DMS153 treated with DMSO at 0.1 percent for 48 hours (cell line): ENCODE measurements around the gene EPN1.

Source experiments
- DNase-seq: peaks from one replicate; lab custom pipeline; 2025; ENCODE audit not compliant: unreplicated experiment; lab: John Stamatoyannopoulos, UW

Gene EPN1

DNA sequence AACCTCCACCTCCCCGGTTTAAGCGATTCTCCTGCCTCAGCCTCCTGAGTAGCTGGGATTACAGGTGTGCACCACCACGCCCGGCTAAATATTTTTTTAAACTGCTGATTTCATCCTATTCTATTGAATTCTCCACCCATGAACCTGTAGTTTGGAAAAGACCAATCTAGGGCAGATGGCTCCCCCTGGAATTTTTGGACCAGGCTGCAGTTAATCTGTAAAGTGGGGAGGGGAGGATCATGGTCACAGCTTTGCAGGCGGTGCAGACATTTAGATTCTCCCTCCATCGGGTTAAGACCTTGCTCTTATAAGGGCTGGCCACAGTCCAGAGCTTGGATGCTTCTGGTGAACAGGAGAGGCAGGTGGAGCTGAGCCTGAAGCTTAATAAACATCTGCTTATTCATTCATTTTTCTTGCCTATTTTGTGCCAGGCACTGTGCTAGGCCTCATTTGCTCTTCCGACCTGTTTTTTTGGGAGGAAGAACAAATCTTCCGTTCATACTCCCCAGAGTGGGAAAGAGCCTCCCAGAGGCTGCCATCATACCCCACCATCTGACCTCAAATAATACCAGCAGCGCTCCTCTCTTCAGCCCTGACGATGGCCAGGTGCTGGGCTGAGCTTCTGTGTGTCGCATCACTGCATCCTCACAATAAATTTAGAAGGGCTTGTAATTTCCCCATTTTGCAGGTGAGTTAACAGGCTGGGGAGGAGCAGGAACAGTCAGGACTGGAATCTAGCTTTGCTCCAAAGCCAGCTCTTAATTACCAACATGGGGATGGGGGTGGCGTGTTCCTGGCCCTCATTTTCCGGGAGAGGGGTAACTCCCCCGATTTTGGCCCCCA, 27.9 kb upstream of the EPN1 start:
- no peak for DNase-seq

DNA sequence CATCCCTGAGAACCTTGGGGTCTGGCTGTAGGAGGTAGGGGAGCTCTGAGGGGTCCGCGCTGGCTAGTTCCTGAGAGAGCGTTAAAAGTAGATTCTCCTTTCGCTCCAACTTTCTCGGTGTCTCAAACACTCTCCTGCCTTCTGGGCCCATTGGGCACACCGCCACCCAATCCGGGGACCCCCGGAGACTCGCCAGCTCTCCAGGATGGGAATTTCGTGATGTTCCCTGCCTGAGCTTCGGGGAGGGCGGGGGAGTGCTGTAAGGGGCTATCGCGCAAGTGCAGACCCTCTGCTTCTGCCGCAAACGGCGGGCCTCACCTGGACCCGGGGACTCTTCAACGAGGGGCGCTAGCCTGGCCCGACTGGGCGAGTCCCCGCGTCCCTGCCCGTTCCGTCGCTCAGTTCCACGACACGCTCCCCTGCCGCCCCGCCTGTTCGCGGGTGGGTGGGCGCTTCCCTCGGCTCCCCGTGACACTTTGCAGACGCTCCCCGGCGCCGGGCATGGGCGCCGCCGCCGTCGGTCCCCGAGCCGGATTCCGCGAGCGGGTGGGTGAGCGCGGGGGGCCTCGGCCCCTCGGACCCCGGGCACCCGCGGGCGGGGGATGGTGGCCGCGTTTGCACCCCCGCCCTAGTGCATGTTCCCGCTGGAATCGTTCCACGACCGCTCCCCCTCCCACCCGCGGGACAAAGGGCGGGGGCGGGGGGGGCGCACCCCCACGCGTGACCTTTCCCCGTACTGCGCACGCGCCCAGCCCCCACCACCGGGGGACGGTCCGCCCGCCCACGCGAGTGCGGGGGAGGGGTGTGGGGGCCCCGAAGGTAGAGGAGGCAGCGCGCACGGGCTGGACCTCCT, 27.1 kb upstream of the EPN1 start, which contains the start of gene CCDC106:
CCDC106 (plus strand) TSS at position 481 of the 853 bp plus-strand sequence. CDS start 835 bp downstream, outside the sequence.
- no peak for DNase-seq

DNA sequence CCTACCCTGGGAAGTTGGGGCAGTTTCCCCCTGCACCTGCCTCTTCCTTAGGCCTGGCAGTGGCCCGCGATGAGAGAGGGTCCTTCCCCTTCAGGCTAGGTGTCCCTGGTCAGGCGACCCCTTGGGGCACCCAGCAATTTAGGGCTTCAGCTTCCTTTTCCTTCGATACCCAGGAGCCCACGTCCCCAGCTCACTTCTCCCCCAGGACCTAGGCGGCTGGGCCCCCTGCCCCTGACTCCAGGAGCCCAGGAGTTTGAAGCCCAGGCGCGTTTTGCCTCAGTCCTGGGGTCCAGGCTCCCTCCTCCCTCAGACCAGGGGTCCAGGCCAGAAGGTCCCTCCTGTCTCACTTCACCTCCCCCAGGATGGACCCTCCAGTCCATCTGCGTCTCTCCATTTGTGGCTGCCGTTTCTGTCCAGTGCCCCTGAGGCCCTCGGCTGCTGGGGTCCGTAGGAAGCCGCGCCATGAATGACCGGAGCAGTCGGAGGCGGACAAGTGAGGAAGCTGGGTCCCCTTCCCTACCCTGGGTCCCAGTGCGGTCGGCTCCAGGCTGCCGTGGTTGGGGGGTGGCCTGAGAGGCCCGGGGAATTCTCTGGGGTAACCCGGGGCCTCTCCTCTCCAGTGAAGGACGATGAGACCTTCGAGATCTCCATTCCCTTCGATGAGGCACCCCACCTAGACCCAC, 26.3 kb upstream of the EPN1 start:
- DNase-seq: no peak

DNA sequence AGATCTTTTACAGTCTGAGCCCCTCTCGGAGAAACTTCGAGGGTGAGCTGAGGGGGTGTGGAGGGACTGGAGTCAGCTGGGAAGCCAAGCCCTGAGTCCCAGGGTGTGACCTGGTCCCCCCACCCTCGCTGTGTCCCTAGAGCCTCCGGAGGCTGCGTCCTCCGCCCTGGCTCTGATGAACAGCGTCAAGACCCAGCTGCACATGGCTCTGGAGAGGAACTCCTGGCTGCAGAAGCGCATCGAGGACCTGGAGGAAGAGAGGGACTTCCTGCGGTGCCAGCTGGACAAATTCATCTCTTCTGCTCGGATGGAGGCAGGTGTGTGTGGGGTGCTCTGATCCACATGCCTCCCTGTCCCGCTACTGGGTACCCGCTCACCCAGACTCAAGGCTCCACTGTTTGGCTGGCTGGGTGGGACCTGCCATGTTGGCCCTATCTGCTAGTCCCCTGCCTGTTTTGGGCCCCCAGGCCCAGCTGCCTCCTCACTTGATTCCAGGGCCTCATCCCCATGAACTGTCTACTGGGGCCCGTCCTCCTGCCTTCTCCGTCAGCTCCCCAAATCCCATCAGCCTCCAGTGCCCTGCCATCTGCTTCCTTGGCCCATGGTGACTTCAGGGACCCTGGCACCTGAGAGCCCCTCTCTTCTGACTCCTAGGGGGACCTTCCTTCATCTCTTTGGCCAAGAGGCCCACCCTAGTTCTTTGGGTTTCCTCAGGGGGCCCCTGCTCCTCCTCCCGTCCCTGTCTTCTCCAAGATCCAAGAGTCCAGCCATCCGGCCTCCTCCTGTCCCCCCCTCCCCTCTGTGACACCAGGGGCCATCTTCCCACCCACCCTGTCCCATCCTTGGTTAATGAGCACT, 25.5 kb upstream of the EPN1 start:
- no peak for DNase-seq

DNA sequence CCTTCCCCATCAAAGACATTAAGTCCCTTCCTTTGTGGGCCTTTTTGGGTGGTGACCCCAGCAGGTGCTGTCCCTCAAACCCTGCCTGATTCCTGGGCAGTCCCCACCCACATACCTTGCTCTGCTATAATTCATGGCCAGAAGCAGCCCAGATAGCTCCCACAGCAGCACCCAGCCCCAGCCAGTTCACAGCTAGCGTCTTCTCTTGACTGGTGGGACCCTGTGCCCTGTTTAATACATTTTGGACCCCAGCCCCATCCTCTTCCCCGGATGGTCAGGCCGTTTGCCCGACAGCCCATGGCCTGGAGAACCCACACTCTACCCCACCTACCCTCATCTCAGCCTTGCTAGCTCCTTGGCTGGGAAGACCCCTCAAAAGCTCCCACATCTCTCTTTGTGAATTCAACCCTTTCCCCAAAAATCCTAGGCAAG, 24.9 kb upstream of the EPN1 start:
- no peak for DNase-seq

DNA sequence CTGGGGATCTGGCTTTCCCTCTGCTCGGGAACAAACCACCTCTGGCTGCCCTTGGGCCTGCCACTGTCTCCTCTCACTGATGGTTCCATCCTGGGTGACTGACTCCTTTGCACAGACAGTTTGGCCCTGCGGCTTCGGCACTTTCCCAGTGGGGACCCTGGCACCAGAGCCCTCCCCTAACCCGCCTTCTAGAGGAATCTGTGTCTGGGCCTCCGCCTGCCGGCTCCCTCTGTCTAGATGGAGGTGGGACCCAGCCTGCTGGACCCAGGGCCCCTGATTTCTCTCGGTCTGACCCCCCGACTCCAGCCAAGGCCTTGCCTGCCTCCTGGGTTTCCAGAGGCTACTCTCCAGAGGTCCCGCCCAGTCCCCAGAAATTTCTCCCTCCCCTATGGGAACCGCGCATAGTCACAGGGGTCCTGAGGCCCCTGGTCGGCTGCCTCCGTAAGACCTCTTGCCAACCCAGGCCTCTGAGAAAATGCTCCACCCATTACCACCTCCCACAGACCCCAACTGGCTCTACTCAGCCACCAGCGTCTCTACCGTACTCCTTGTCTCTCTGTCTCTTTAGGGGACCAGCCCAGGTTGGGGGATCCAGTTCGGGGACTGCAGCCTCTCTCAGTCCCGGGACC, 24.3 kb upstream of the EPN1 start:
- no peak for DNase-seq

- no peak for DNase-seq
These were observed 23.8 kb upstream of the EPN1 start for GRCh38 chr19:55651236-55651635.

DNA sequence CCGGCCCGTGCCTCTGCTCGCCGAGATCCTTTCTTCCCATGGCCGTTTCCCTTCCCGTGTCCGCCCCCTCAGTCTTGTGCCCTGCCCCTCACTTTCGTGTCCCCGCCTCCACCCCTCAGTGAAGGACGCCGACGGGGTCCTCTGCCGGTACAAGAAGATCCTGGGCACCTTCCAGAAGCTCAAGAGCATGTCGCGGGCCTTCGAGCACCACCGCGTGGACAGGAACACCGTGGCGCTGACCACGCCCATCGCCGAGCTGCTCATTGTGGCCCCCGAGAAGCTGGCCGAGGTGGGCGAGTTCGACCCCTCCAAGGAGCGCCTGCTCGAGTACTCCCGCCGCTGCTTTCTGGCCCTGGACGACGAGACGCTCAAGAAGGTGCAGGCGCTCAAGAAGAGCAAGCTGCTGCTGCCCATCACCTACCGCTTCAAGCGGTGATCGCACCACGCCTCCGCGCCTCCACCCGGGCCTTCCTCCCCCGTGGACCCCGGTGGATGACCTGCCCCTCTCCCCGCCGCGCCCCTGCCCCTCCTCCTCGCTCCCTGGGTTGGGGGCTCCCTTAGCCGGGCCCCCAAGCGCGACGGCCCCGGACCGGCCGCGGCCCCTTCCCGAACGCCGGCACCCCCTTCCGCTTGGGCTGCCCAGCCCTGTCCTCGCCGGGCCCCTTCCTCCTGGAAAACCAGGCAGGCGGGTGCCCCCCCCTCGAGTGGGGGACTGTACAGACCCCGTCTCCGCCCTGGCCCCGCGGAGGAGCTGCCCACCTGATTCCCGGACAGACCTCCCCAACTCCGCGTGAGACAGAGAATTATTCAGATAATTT, 22.5 kb upstream of the EPN1 start:
- no peak for DNase-seq

GRCh38 chr19:55653651-55654322, 21.2 kb upstream of the EPN1 start:
- peak; percentile 93 for DNase-seq

DNA sequence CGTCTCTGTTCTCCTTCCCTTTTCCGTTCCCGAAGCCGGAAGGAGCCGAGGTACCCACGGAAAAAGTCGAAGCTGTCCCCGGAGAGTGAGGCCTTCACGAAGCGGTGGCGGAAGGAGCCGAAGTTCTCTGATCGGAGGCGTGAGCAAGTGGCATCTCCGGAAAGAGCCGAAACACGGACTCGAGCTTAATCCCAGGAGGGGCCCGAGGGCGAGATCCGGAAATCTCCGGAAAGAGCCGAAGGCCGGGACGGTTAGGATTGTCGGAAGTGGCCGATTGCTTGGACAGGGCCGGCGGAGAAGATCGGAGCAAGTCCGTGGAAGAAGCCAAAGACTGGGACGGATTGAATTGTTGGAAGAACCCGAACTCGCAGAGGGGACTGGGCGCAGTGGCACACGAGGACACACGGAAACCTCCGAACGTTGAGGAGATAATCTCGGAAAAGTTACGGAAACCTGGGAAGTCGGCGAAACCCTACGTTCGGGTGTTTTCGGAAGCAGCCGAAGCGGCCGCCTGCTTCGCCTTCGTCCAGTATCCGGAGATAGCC, 20.6 kb upstream of the EPN1 start:
- DNase-seq: peak; percentile 99

- DNase-seq: peak; percentile 97
These were observed 20.0 kb upstream of the EPN1 start, which contains the start of gene U2AF2 for GRCh38 chr19:55654868-55655647. Gene U2AF2, plus strand, starts transcription at chr19:55655035. Its CDS starts 70 bp downstream, at chr19:55655105.

GRCh38 chr19:55655648-55656040, 19.4 kb upstream of the EPN1 start:
- DNase-seq: no peak

- no peak for DNase-seq
These were observed 18.5 kb upstream of the EPN1 start for GRCh38 chr19:55656552-55656951.

DNA sequence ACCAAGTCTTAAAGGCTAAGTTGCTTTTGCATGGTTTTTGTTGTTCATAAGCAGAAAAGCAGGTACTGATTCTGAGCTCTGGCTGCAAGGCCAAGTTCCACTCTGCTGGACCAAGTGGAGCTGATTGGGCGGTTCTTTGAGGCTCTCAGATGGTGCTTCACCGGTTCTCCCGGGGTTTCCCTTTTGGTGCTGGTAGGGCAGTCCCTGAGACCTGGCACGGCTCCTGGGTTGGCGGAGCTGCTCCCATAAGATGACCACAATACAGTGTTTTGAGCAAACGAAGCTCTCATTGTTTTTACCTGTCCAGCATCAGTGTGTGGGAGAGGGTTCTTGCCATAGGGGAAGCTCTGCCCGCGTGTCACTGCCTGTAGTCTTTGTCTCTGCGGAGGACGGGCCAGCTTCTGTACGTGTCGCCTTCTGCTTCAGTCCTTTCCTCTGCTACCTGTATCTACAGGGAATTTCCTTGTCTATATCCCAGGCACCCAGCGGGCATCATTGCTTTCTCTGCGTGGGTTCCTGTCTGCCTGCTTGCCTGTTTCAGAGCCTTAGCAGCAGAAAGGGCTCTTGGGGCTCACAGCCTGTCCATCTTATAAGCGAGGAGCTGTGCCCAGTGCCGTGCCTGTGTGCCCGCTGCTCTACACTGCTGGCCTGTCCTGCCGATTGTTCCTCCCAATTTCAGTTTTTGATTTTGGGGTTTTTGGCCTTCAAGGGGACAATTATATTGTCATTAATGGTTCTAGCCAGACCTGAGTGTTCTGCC, 17.9 kb upstream of the EPN1 start:
- no peak for DNase-seq

- DNase-seq: no peak
These were observed 16.1 kb upstream of the EPN1 start for GRCh38 chr19:55658846-55659459.

DNA sequence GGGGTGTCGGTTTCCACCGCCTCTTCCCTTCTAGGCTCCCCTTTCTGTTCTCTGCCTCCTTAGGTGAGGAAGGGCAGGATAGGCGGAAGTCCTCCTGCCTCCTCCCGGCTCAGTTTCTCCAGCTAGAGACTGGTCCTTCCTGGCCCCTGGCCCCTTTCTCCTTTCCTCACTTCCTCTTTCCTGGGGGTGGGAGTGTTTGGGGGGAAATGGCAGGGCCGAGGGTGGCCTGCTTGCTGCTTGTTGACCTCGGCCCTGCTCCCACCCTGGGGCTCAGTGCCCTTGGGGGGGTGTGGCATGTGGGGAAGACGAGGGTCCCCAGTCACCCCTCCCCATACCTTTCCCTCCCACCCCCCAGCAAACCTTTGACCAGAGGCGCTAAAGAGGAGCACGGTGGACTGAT, 15.2 kb upstream of the EPN1 start:
- DNase-seq: no peak
